Left ventricle myocardium inferior (tissue), 1 donor: ENCODE results near the gene PLXNB1. TPM values are rescaled to one million over a fixed set of nuclear protein-coding genes. Genes with fewer than 3 reads are reported as not detected.

Source experiments
- DNase-seq: peaks from one replicate; pipeline ENCODE4 v3.0.0-alpha.2; 2020
- H3K27ac ChIP-seq: fragments of 200-600 bp; replicated peaks from 2 replicates; pipeline ENCODE4 v1.8.0; 2021
- H3K27me3 ChIP-seq: fragments of 200-600 bp; 2 replicates; pipeline ENCODE4 v1.8.0; 2021; ENCODE audit warnings: low read depth
- H3K36me3 ChIP-seq: fragments of 200-600 bp; 2 replicates; pipeline ENCODE4 v1.8.0; 2021
- H3K4me1 ChIP-seq: fragments of 200-600 bp; 2 replicates; pipeline ENCODE4 v1.8.0; 2021
- H3K4me3 ChIP-seq: fragments of 200-600 bp; 2 replicates; pipeline ENCODE4 v1.8.0; 2021; ENCODE audit warnings: mild to moderate bottlenecking, moderate library complexity
- H3K9me3 ChIP-seq: fragments of 200-600 bp; replicated peaks from 2 replicates; pipeline ENCODE4 v1.8.0; 2021
- CTCF ChIP-seq: fragments of 200-600 bp; IDR thresholded peaks from 2 replicates; pipeline ENCODE4 v1.8.0; 2021; ENCODE audit warnings: antibody characterized with exemption, mild to moderate bottlenecking, borderline replicate concordance
- intact Hi-C: fragments of 100-400 bp; cut with micrococcal nuclease; formaldehyde crosslinking; loops from one replicate; pipeline ENCODE4 v1.11.0; 2022
- total RNA-seq: library from RNA; stranded (reverse); fragmentation: NEBNext Ultra II Directional; extraction: Animal tissue kit (Norgen Biotek cat#: 25700); gene quantifications from one replicate; pipeline ENCODE4 v1.2.1, GENCODE V29; 2021
- donor health status: DM: no; HTN: yes; CAD: no; lungs with severe emphysema.

The PLXNB1 gene
- total RNA-seq, 1 donor from 2014 or later, result 42.6 TPM

GRCh38 chr3:48388966-48389365 is 40.9 kb downstream of the PLXNB1 start:
- H3K4me1 ChIP-seq, result no peaks in the 10 kb centered on the region
- H3K9me3 ChIP-seq, result peaks cover 10% of the 10 kb centered on the region
- intact Hi-C loops, result no loop called here
- DNase-seq, result no peak
- H3K27ac ChIP-seq, result no peak overlapping the region
- TF ChIP-seq CTCF, result no peak
- no peaks in the 10 kb centered on the region for H3K36me3 ChIP-seq
- H3K4me3 ChIP-seq, result no peak overlapping the region
- peaks cover 10% of the 10 kb centered on the region for H3K27me3 ChIP-seq

- H3K36me3 ChIP-seq, result no peaks in the 10 kb centered on the region
- intact Hi-C loops, result no loop called here
- no peak for DNase-seq
- TF ChIP-seq CTCF, result no peak
- no peaks in the 10 kb centered on the region for H3K27me3 ChIP-seq
- H3K4me1 ChIP-seq, result no peaks in the 10 kb centered on the region
- H3K9me3 ChIP-seq, result peaks cover 10% of the 10 kb centered on the region
- H3K4me3 ChIP-seq, result no peak overlapping the region
- no peak overlapping the region for H3K27ac ChIP-seq
These were observed 42.3 kb downstream of the PLXNB1 start for GRCh38 chr3:48387634-48388033.

- intact Hi-C loops, result no loop called here
- TF ChIP-seq CTCF, result no peak
- H3K36me3 ChIP-seq, result no peaks in the 10 kb centered on the region
- H3K4me3 ChIP-seq, result no peak overlapping the region
- H3K9me3 ChIP-seq, result no peaks in the 10 kb centered on the region
- no peaks in the 10 kb centered on the region for H3K27me3 ChIP-seq
- H3K27ac ChIP-seq, result no peak overlapping the region
- H3K4me1 ChIP-seq, result no peaks in the 10 kb centered on the region
- DNase-seq, result no peak
These were observed 56.9 kb downstream of the PLXNB1 start for GRCh38 chr3:48372862-48373435.

- no peaks in the 10 kb centered on the region for H3K36me3 ChIP-seq
- intact Hi-C loops, result no loop called here
- no peaks in the 10 kb centered on the region for H3K27me3 ChIP-seq
These were observed 57.5 kb downstream of the PLXNB1 start for GRCh38 chr3:48372377-48372770.

GRCh38 chr3:48371651-48372376 is 58.1 kb downstream of the PLXNB1 start, which contains the start of gene FBXW12:
TSS of gene FBXW12 (plus strand) at chr3:48372219. CDS start at chr3:48372768, 549 bp downstream.
- Histone ChIP-seq H3K4me3 (no peak within 1 kb of the TSS), H3K27ac (no peak within 1 kb of the TSS), H3K9me3 (no peaks in the 10 kb centered on the region), H3K36me3 (no peaks in the 10 kb centered on the region), H3K27me3 (no peaks in the 10 kb centered on the region), H3K4me1 (no peaks in the 10 kb centered on the region)
- no peak for TF ChIP-seq CTCF
- intact Hi-C loops, result no loop called here
- DNase-seq, result no peak

More at GRCh38 chr3:48372377-48372770, 57.5 kb downstream of the PLXNB1 start:
- no peaks in the 10 kb centered on the region for H3K4me1 ChIP-seq
- no peak for DNase-seq
- no peaks in the 10 kb centered on the region for H3K9me3 ChIP-seq
- H3K27ac ChIP-seq, result no peak overlapping the region
- no peak overlapping the region for H3K4me3 ChIP-seq
- no peak for TF ChIP-seq CTCF
